Right kidney (tissue), 1 donor: ENCODE measurements around the gene OPALIN.

Source experiments
- DNase-seq: peaks from one replicate; pipeline ENCODE4 v3.0.0-alpha.2; 2016

The OPALIN gene

GRCh38 chr10:96374004-96374403 lies 15.2 kb upstream of the OPALIN start:
- no peak for DNase-seq

GRCh38 chr10:96371356-96371755 lies 12.6 kb upstream of the OPALIN start:
- DNase-seq: no peak

GRCh38 chr10:96370584-96371157 lies 11.9 kb upstream of the OPALIN start:
- peak; percentile 28 for DNase-seq

- no peak for DNase-seq
Measured at GRCh38 chr10:96369890-96370583, 11.2 kb upstream of the OPALIN start.

GRCh38 chr10:96368971-96369370 lies 10.2 kb upstream of the OPALIN start:
- no peak for DNase-seq

GRCh38 chr10:96367470-96367869 lies 8.7 kb upstream of the OPALIN start:
- DNase-seq: no peak

- no peak for DNase-seq
Measured at GRCh38 chr10:96366508-96366907, 7.7 kb upstream of the OPALIN start.

GRCh38 chr10:96365571-96365970 lies 6.8 kb upstream of the OPALIN start:
- no peak for DNase-seq

GRCh38 chr10:96360766-96361165 lies 2.0 kb upstream of the OPALIN start:
- no peak for DNase-seq

GRCh38 chr10:96360331-96360730 lies 1.5 kb upstream of the OPALIN start:
- DNase-seq: no peak

GRCh38 chr10:96359616-96360015 lies 814 bp upstream of the OPALIN start:
- no peak for DNase-seq

- DNase-seq: no peak
Measured at GRCh38 chr10:96357038-96357620, 1.7 kb downstream of the OPALIN start.

- DNase-seq: no peak
Measured at GRCh38 chr10:96352582-96352981, 6.2 kb downstream of the OPALIN start.

GRCh38 chr10:96352027-96352426 lies 6.8 kb downstream of the OPALIN start:
- DNase-seq: no peak

GRCh38 chr10:96346295-96346694 lies 12.5 kb downstream of the OPALIN start:
- DNase-seq: no peak

- no peak for DNase-seq
Measured at GRCh38 chr10:96345222-96345621, 13.6 kb downstream of the OPALIN start.

- no peak for DNase-seq
Measured at GRCh38 chr10:96344178-96344577, 14.6 kb downstream of the OPALIN start.

GRCh38 chr10:96342402-96342801 lies 16.4 kb downstream of the OPALIN start:
- DNase-seq: no peak

- no peak for DNase-seq
Measured at GRCh38 chr10:96341219-96342182, 17.3 kb downstream of the OPALIN start.

- DNase-seq: no peak
Measured at GRCh38 chr10:96339956-96340904, 18.6 kb downstream of the OPALIN start.

GRCh38 chr10:96339383-96339782 lies 19.4 kb downstream of the OPALIN start:
- DNase-seq: no peak
